Mesendoderm (in vitro differentiated cells): ENCODE data around the gene LRRC23.

Source experiments
- DNase-seq: peaks from one replicate; pipeline ENCODE4 v3.0.0; 2013
- H2AK5ac ChIP-seq: 2 replicates; pipeline ENCODE4 v1.6.1; 2013; ENCODE audit warnings: low read length, inconsistent platforms
- H2BK120ac ChIP-seq: 2 replicates; pipeline ENCODE4 v1.6.1; 2013; ENCODE audit warnings: low read depth, mild to moderate bottlenecking, low read length, moderate library complexity, mixed read lengths
- H2BK15ac ChIP-seq: replicated peaks from 2 replicates; pipeline ENCODE4 v1.6.1; 2013; ENCODE audit warnings: low read depth, mild to moderate bottlenecking, moderate library complexity
- H2BK5ac ChIP-seq: 2 replicates; pipeline ENCODE4 v1.6.1; 2013; ENCODE audit warnings: low read length, inconsistent platforms
- H3K18ac ChIP-seq: 2 replicates; pipeline ENCODE4 v1.6.1; 2013; ENCODE audit warnings: mild to moderate bottlenecking, low read length, mixed read lengths
- H3K23ac ChIP-seq: one replicate; pipeline ENCODE4 v1.6.1; 2013; ENCODE audit warnings: low read length
- H3K27ac ChIP-seq: 2 replicates; pipeline ENCODE4 v1.5.1; 2013; ENCODE audit warnings: low read depth, mild to moderate bottlenecking, inconsistent platforms, low read length, moderate library complexity
- H3K27me3 ChIP-seq: 2 replicates; pipeline ENCODE4 v1.6.1; 2013; ENCODE audit warnings: low read length, control low read depth, mild to moderate bottlenecking, inconsistent platforms; ENCODE audit not compliant: insufficient read depth, poor library complexity
- H3K36me3 ChIP-seq: 2 replicates; pipeline ENCODE4 v1.6.1; 2013; ENCODE audit warnings: low read length, inconsistent platforms; ENCODE audit not compliant: control insufficient read depth, insufficient read depth
- H3K4ac ChIP-seq: one replicate; pipeline ENCODE4 v1.6.1; 2013; ENCODE audit warnings: low read depth, mild to moderate bottlenecking, low read length, moderate library complexity
- H3K4me1 ChIP-seq: 2 replicates; pipeline ENCODE4 v1.6.1; 2013; ENCODE audit warnings: low read depth, low read length, inconsistent platforms; ENCODE audit not compliant: control insufficient read depth
- H3K4me2 ChIP-seq: 2 replicates; pipeline ENCODE4 v1.6.1; 2013; ENCODE audit warnings: low read length
- H3K4me3 ChIP-seq: 2 replicates; pipeline ENCODE4 v1.5.1; 2013; ENCODE audit warnings: mild to moderate bottlenecking, low read length
- H3K56ac ChIP-seq: one replicate; pipeline ENCODE4 v1.6.1; 2013; ENCODE audit warnings: low read length
- H3K79me1 ChIP-seq: 2 replicates; pipeline ENCODE4 v1.6.1; 2013; ENCODE audit warnings: low read length, inconsistent platforms
- H3K79me2 ChIP-seq: 2 replicates; pipeline ENCODE4 v1.6.1; 2013; ENCODE audit warnings: mild to moderate bottlenecking, low read length; ENCODE audit not compliant: control insufficient read depth, insufficient read depth
- H3K9ac ChIP-seq: 2 replicates; pipeline ENCODE4 v1.6.1; 2013; ENCODE audit warnings: low read length, inconsistent platforms
- H4K5ac ChIP-seq: one replicate; pipeline ENCODE4 v1.6.1; 2013; ENCODE audit warnings: low read length
- H4K8ac ChIP-seq: one replicate; pipeline ENCODE4 v1.6.1; 2013; ENCODE audit warnings: low read depth, mild to moderate bottlenecking, control low read depth, low read length, moderate library complexity
- WGBS: extraction: QIAGEN DNeasy Blood & Tissue Kit; methylation state at CpG from one replicate; pipeline ENCODE4 v1.1.7; 2013; ENCODE audit warnings: low lambda C conversion rate, missing lambda C conversion rate; ENCODE audit not compliant: insufficient coverage; ENCODE audit errors: extremely low coverage; 5-methylcytosine and 5-hydroxymethylcytosine counted together

The LRRC23 gene

DNA sequence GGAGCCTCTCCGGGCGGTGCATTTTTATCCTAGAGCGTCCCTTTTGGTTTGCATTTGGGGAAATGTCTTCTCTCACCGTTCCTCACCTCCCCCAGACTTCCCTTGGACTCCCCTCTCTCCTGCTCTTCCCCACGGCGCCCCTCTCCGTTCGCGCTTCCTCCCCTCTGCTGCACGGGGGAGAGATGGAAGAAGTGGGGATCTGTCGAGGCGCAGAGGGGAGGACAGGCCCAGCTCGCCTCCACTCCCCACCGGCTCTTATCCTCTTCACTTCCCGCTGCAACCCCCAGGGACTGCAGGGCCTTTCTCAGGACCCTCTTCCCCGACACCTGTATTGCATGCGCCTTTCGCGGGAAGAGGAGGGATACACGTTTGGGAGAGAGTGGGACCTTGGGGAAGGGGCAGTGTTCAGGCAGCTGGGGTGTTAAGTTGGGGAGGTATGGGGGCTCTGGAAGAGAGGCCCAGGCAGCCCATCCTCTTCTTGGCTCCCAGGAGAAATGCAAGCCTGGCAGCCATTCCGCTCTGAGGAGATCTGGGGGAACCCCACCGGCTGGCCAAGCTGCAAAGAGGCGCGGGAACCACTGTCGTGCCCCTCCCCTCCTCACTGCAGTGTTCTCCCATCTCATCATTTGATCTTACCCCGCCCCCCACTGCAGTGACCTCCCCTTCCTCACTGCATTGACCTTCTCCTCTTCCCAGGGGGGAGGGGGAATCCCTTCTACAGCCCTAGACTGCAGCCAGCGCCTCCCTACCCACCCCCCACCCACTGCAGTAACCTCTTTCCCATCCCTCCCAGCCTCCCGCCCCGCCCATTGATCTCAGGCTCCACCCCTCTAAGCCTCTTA lies 10.5 kb downstream of the LRRC23 start:
- Histone ChIP-seq H3K4me1 (peaks cover 5% of the 10 kb centered on the region), H2AK5ac (no peak overlapping the region), H3K27ac (no peak overlapping the region), H3K23ac (peak overlapping the region; percentile 67), H3K4ac (no peak overlapping the region), H2BK120ac (no peak overlapping the region), H3K4me2 (peak overlapping the region; percentile 92), H2BK5ac (no peak overlapping the region), H3K56ac (peak overlapping the region; percentile 83), H3K4me3 (peak overlapping the region; percentile 42), H3K79me1 (peaks cover 3% of the 10 kb centered on the region), H3K27me3 (no peaks in the 10 kb centered on the region), H4K5ac (no peak overlapping the region), H3K79me2 (no peaks in the 10 kb centered on the region), H4K8ac (no peak overlapping the region), H3K36me3 (peaks cover 2% of the 10 kb centered on the region), H3K9ac (peak overlapping the region; percentile 75), H2BK15ac (no peak overlapping the region), H3K18ac (peak overlapping the region; percentile 2)
- WGBS = no CpG with 5 or more reads among the region's 29 CpGs
- peak; percentile 92 for DNase-seq

DNA sequence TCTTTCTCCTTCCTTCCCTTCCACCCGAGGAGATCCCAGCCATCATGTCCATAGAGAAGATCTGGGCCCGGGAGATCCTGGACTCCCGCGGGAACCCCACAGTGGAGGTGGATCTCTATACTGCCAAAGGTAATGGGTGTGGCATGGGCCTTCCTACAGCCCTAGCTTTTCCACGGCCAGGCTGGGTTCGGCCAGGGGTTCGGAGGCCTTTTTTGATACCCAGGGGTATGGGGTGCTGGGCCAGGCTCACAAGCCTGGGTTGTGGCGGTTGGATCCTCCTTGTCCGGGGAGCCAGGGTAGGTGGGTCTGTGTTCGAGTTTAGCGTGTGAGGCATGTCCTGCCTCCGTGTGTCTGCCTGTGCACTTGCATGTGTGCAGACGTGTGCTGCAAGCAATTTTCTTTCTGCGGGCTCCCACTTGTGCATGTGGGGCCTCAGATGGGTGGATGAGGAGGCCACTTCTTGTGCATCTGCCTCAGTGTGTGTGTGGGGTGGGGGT lies 11.2 kb downstream of the LRRC23 start:
- H3K79me2 ChIP-seq = no peaks in the 10 kb centered on the region
- no peaks in the 10 kb centered on the region for H3K27me3 ChIP-seq
- no peak overlapping the region for H2BK120ac ChIP-seq
- H3K9ac ChIP-seq = peak overlapping the region; percentile 56
- peak overlapping the region; percentile 80 for H3K56ac ChIP-seq
- no peak overlapping the region for H3K4me3 ChIP-seq
- no peak overlapping the region for H2BK15ac ChIP-seq
- no peak overlapping the region for H4K8ac ChIP-seq
- H3K4me1 ChIP-seq = peaks cover 5% of the 10 kb centered on the region
- peak overlapping the region; percentile 87 for H2AK5ac ChIP-seq
- DNase-seq = no peak
- peak overlapping the region; percentile 79 for H3K4ac ChIP-seq
- H2BK5ac ChIP-seq = peak overlapping the region; percentile 30
- H3K4me2 ChIP-seq = peak overlapping the region; percentile 35
- H3K36me3 ChIP-seq = peaks cover 2% of the 10 kb centered on the region
- no peak overlapping the region for H3K27ac ChIP-seq
- peaks cover 3% of the 10 kb centered on the region for H3K79me1 ChIP-seq
- H4K5ac ChIP-seq = no peak overlapping the region
- no peak overlapping the region for H3K18ac ChIP-seq
- no peak overlapping the region for H3K23ac ChIP-seq
- WGBS = no CpG with 5 or more reads among the region's 14 CpGs

DNA sequence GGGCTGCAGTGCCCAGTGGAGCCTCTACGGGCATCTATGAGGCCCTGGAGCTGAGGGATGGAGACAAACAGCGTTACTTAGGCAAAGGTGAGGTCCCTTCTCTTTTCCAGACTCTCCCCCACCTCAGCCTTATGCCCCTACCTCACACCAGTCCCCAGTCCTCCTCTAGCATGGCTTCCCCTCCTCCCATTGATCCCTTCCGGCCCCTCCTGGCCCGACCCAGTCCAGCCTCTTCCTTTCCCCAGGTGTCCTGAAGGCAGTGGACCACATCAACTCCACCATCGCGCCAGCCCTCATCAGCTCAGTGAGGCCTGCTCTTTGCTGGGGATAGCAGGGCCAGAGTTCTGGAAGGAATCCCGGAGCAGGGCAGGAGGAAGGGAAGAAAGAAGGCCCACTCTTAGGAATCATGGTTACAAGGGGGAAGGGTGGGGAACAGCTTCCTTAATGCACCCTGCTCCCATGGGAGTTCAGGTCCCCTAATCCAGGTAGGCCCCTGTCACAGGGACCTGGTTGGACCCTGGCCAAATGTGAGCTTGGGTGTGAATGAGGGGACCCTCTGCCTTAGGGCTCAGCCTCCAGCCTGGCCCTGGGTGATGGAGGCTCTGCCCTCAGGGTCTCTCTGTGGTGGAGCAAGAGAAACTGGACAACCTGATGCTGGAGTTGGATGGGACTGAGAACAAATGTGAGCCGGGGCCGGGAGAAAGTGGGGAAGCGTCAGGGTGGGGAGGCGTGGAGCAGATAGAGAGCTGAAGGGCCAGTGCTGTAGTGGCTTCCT lies 12.0 kb downstream of the LRRC23 start:
- WGBS = no CpG with 5 or more reads among the region's 11 CpGs
- H4K8ac ChIP-seq = no peak overlapping the region
- peak overlapping the region; percentile 17 for H3K9ac ChIP-seq
- H3K18ac ChIP-seq = no peak overlapping the region
- H3K4me3 ChIP-seq = no peak overlapping the region
- H3K79me1 ChIP-seq = peaks cover 3% of the 10 kb centered on the region
- no peak overlapping the region for H3K4me2 ChIP-seq
- H2BK15ac ChIP-seq = no peak overlapping the region
- H3K27ac ChIP-seq = no peak overlapping the region
- H3K27me3 ChIP-seq = no peaks in the 10 kb centered on the region
- peaks cover 5% of the 10 kb centered on the region for H3K4me1 ChIP-seq
- H2BK5ac ChIP-seq = no peak overlapping the region
- no peak overlapping the region for H4K5ac ChIP-seq
- no peak for DNase-seq
- H2AK5ac ChIP-seq = no peak overlapping the region
- H2BK120ac ChIP-seq = no peak overlapping the region
- no peak overlapping the region for H3K23ac ChIP-seq
- H3K56ac ChIP-seq = peak overlapping the region; percentile 80
- H3K79me2 ChIP-seq = no peaks in the 10 kb centered on the region
- no peak overlapping the region for H3K4ac ChIP-seq
- H3K36me3 ChIP-seq = peaks cover 2% of the 10 kb centered on the region

DNA sequence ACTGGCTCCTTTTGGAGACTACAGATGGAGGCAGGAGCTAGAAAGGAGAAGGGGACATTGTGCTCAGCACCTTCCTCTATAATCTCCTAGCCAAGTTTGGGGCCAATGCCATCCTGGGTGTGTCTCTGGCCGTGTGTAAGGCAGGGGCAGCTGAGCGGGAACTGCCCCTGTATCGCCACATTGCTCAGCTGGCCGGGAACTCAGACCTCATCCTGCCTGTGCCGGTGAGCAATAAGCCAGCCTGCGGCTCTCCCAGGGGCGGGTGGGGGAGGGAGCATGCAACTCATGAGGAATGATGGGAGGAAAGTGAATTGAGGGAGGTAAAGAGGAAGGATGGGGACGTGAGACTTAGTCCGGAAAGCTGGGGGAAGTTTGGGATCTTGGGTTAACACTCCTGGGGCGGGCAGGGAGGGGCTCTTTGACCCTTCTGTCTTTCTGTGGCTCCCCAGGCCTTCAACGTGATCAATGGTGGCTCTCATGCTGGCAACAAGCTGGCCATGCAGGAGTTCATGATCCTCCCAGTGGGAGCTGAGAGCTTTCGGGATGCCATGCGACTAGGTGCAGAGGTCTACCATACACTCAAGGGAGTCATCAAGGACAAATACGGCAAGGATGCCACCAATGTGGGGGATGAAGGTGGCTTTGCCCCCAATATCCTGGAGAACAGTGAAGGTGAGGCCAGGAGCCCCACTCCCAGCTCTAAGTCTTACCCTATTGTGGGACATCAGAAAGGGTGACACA lies 13.0 kb downstream of the LRRC23 start:
- Histone ChIP-seq H2BK15ac (no peak overlapping the region), H4K8ac (no peak overlapping the region), H2BK5ac (no peak overlapping the region), H2BK120ac (no peak overlapping the region), H3K4ac (no peak overlapping the region), H3K79me2 (no peaks in the 10 kb centered on the region), H3K9ac (no peak overlapping the region), H3K27me3 (no peaks in the 10 kb centered on the region), H3K4me2 (no peak overlapping the region), H2AK5ac (no peak overlapping the region), H4K5ac (no peak overlapping the region), H3K79me1 (peaks cover 3% of the 10 kb centered on the region), H3K36me3 (peaks cover 2% of the 10 kb centered on the region), H3K4me3 (no peak overlapping the region), H3K56ac (peak overlapping the region; percentile 9), H3K27ac (no peak overlapping the region), H3K4me1 (peaks cover 5% of the 10 kb centered on the region), H3K18ac (no peak overlapping the region), H3K23ac (no peak overlapping the region)
- WGBS = no CpG with 5 or more reads among the region's 14 CpGs
- DNase-seq = peak; percentile 72

DNA sequence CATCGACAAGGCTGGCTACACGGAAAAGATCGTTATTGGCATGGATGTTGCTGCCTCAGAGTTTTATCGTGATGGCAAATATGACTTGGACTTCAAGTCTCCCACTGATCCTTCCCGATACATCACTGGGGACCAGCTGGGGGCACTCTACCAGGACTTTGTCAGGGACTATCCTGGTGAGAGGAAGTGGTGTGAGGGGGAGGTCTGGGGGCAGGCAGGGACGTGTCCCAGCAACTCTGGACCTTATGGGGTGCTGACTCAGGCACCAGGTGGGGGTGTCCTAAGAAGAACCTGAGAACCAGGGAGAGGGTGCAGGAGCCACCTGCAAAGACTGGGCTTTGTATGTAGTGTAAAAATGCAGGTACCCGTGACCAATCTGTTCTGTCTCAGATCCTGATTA lies 15.0 kb downstream of the LRRC23 start:
- no peak overlapping the region for H2BK120ac ChIP-seq
- H2BK15ac ChIP-seq = no peak overlapping the region
- H3K4me2 ChIP-seq = no peak overlapping the region
- H3K56ac ChIP-seq = no peak overlapping the region
- H4K5ac ChIP-seq = no peak overlapping the region
- no peak overlapping the region for H4K8ac ChIP-seq
- no peak overlapping the region for H3K4ac ChIP-seq
- H3K4me1 ChIP-seq = peaks cover 6% of the 10 kb centered on the region
- H3K27ac ChIP-seq = no peak overlapping the region
- peaks cover 3% of the 10 kb centered on the region for H3K79me1 ChIP-seq
- no peaks in the 10 kb centered on the region for H3K27me3 ChIP-seq
- no peak for DNase-seq
- H3K18ac ChIP-seq = no peak overlapping the region
- H3K4me3 ChIP-seq = no peak overlapping the region
- H3K36me3 ChIP-seq = peaks cover 2% of the 10 kb centered on the region
- H2AK5ac ChIP-seq = no peak overlapping the region
- no peak overlapping the region for H2BK5ac ChIP-seq
- no peaks in the 10 kb centered on the region for H3K79me2 ChIP-seq
- WGBS = no CpG with 5 or more reads among the region's 7 CpGs
- no peak overlapping the region for H3K23ac ChIP-seq
- no peak overlapping the region for H3K9ac ChIP-seq
